ENCODE results near the gene FRA10AC1.
"Not testable (repeated sequence)": the region's sequence is repeated elsewhere in the genome, so short reads cannot be mapped to it uniquely, and the experiment has no call there.

FRA10AC1 gene

DNA sequence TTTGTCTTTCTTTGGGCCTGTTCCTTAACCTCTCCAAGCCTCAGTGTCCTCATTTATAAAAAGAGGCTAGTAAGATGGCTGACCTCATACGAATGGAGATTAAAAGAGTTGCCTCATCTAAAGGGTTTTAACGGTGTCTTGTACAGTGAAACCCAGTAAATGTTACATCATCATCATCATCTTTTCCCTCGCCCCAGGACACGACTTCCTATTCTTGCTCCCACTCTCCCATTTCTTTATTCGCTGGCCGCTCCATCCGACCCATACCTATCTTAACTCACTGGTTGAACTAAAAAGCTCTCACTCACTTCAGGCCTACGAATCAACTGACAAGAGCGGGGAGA, 554 bp downstream of the FRA10AC1 start:
- peak; percentile 50 for DNase-seq

DNA sequence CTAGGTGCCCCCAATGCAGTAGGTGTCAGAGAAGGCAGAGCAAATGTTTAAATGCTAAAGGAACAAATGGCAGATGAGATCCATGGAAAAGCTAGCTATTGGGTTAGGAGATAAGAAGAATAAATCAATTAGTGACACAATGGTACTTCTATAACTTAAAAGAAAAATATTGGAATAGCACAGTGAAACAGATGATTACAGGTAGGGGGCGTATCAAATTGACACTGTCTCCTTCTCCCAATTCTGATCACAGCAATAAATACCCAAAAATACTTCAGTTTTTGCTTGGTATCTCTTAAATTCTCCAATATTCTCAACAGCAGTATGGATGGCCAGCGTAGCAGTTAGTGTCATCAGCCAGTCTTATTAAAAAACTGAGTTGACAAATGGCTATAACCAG, 5.2 kb downstream of the FRA10AC1 start:
- DNase-seq: no peak

DNA sequence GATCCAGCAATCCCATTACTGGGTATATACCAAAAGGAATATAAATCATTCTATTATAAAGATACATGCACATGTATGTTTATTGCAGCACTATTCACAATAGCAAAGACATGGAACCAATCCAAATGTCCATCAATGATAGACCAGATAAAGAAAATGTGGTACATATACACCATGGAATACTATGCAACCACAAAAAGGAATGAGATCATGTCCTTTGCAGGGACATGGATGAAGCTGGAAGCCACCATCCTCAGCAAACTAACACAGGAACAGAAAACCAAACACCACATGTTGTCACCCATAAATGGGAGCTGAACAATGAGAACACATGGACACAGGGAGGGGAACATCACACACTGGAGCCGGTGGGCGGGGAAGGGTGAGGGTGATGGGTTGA, 5.8 kb downstream of the FRA10AC1 start:
- DNase-seq: not testable (repeated sequence)

DNA sequence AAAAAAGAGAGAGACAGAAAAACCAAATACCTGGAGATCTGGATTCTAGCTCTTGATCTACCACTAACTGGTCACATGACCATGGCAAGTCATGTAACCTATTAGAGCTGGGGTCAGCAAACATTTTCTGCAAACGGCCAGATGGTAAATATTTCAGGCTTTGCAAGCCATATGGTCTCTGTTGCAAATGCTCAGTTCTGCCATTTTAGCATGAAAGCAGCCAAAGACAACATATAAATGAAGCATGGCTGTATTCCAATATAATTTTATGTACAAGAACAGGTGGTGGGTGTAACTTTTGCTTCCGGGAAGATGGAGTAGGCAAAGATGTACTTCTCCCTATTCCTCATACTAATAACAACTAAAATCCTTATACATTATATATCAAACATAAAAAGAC, 6.7 kb downstream of the FRA10AC1 start:
- no peak for DNase-seq

DNA sequence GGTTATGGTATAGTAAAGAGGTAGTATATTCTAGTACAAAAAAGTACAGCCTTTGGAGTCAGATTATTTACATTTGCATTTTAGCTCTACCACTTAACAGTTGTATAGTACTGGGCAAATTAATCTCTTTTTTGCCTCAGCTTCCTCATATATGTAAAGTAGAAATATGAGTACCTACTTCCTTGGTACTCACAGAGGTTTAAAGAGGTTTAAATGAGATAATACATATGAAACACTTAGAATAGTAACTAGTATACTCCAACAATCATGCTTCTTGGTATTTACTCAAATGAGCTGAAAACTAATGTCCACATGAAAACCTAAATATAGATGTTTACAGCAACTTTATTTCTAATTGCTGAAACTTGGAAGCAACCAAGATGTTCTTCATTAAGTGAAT, 14.7 kb downstream of the FRA10AC1 start:
- no peak for DNase-seq

DNA sequence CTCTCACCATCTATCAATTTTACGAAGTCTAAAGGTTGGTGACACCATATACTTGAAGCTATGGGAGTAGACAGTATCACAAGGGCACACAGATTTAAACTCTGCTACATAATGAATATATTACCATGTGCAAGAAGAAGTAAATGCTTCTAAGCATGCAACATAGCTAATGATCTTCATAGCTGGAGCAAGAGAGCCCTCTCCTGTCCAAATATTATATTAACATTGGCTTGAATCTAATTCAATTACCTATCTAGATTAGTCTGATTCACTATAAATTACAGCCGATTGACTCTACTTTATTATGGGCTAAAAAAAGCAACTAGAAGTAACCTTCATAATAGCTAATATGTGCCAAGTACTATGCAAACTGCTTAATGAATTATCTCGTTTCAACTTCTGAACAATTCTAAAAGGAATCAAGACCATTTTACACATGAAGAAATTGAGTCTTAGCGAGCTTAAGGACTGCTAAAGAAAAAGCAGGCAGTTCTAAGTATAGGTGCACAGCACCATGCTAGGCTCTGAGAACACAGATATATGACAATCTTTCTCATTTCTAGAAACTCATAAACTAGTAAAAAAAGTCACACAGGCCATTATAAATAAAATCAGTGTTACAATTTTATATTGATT, 21.9 kb downstream of the FRA10AC1 start:
- DNase-seq: no peak

DNA sequence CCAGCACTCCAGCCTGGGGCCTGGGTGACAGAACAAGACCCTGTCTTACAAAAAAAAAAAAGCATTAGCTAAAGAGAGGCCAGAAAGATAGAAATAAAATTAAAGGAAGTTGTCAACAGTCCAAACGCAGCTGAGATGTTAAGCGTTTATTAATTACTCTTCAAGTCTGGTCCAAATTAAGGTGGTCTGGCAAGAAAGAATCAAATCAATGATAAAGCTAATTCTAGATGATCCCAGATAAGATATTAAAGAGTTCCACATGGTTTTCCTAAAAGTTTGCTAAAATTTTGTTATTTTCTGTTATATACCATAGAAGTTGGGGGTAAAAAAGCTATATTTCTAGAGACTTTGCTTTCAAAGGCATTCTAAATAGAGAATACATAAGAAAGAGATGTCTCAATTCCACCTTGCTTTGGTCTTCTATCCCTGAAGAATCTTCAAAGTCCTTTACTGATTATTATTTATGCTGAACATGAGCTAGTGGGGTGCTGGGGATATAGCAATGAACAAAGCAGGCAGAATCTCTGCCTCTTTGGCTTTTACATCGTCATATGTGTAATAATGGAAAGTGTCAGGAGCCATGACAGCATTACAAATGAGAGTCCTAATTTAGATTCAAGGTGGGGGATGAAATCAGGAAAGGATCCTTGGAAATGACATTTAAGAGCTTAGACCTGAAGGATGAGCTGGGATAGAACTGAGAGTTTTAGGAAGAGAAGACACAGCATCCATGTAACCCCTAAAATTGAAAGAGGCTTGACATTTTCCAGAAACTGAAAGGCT, 23.4 kb downstream of the FRA10AC1 start:
- DNase-seq: no peak

DNA sequence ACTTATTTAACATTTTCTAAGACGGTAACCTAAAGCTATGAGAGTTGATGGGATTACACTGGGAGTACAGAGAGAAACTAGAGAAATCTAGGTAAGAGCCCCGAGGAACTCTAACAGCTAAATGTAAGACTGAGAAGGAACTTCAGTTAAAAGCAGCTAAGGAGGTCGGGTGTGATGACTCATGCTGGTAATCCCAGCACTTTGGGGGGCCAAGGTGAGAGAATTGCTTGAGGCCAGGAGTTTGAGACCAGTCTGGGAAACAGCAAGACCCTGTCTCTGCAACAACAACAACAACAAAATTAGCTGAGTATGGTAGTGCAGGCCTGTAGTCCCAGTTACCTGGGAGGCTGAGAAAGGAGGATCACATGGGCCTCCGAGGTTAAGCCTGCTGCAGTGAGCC, 24.0 kb downstream of the FRA10AC1 start:
- DNase-seq: no peak

DNA sequence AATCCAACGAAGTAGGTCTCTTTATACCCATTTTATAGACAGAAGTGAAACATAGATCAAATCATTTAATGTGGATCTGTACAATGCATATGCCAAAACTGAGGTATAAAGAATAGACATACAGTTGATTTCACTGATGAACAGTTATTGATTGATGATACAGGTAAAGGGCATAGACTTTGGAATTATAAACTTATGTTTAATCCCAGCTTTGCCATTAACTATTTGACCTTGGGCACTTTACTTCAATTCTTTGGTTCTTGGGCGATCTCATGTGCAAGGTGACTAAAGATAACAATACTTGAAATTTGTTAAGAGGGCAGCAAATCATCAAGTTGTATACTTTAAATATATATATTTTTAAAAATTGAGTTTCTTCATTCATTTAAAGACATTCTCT, 28.6 kb downstream of the FRA10AC1 start:
- DNase-seq: no peak

DNA sequence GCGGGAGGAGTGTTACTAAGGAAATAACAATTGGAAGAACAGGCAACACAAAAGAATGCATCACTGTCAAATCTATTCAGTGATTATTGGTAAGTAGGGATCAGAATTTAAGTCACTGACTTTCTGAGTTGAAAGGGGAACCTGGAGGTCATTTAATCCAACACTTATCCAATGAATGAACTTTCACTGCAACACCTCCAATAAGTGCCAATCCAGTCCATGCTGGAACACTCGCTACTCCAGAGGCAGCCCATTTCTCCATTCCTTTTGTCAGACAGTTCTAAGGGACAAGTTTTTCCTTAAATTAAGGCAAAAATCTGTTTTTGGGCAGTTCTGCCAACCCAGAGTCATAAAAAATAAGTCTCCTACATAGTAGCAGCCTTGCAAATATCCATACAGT, 29.5 kb downstream of the FRA10AC1 start:
- DNase-seq: no peak

DNA sequence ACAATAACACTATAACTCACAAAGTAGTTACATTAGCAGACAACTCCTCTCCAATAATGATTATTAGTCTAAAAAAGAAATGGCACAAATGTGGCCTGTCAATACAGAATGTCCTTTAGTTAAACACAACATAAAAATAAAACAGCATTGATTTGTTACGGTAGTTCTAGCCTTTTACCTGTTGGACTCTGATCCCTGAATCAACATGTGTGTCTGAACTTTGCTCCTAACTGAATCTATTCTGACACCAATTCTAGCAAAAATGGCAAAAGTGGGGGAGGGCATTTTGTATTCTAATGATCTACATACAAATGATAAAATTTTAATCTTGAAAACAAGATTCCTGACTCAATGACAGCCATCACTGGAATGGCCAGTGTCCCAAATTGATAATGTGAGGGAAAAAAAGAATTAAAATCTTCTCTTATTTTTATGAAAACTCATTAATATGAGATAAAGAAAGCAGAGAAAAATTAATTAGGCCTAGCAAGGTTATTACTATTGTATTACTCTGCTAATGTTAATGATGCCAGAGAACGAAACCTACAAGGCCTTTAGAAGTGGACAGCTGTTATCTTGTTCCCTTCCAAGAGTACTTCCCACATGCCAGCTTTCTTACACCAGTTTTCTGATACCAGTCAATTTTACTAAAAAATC, 30.2 kb downstream of the FRA10AC1 start:
- no peak for DNase-seq

DNA sequence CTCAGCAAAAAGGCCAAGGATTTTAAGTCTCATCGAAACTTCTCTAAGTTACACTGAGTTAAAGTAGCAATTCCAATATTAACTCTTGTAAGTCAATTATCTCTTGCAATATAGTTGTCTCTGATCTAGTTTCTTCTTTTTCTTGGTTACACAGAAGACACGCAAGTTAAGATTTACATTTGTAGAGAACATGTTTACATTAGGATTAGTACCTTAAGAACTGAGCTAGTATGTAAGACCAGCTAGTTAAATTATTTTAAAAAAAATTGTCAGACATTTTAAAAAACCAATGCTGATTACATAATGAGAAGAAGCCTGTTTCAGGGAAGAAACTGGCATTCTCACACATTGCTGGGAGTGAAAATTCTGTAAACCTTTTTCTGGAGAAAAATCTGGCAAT, 31.4 kb downstream of the FRA10AC1 start:
- no peak for DNase-seq

DNA sequence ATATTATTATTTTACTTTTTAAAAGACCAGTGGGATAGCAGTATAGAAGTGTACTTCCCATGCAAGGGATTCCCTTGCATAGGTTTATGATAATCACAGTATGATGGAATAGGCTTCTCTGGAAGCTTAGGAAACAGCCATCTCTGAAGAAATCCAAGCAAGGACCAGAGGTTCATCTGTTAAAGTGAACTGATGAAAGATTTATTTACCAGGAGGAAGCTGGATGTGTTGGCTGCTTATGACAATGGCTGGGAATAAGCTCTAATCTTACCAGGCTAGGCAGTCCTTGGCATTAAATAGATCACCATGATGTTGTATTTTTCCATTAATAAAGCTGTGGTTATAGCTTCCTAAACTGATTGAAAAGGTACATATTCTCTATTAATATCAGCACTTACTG, 32.0 kb downstream of the FRA10AC1 start:
- no peak for DNase-seq

DNA sequence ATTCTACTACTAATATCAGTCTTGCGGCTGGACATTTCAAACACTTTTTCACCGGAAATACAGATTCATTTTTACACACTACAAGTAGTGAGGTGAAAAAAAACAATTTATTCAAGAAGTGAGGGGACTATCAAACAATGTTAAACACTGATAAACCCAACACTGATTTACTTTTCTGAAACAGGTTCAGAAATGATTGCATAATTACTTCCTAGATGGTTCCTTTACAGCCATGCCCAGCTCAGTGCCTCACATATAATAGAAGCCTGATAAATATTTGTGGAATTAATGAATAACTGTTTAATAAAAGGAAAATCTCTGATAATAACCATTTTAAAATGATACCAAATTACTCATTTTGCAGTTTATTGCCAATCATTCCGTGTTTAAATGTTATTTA, 34.6 kb downstream of the FRA10AC1 start:
- DNase-seq: no peak

DNA sequence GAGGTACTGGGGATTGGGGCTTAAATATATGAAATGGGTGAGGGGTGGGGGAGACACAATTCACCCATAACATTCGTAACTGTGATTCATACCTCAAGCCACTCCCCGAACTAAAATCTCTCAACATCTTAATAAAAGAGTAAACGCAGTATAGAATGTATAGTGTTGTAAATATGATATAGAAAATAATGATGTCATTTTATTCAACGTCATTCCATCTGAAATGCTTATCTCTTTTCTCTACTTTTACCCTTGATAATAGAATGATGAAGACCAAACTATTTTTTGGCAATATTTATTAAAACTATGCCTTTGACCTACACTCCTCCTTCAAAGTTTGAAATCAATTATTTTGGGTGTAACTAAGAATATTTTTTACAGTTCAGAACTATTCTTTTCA, 36.4 kb downstream of the FRA10AC1 start:
- DNase-seq: no peak

DNA sequence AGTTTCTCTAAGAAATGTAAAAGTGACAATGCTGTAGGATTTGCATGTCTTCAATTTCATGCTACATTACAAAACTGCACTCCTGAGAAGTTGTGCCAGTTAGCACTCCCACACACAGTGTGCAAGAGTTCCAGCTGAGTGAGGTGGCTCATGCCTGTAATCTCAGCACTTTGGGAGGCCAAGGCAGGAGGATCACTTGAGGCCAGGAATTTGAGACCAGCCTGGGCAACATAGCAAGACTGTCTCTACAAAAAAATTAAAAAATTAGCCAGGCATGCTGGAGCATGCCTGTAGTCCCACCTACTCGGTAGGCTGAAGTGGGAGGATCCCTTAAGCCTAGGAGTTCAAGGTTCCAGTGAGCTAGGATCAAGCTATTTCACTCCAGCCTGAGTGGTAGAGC, 44.6 kb downstream of the FRA10AC1 start:
- no peak for DNase-seq

DNA sequence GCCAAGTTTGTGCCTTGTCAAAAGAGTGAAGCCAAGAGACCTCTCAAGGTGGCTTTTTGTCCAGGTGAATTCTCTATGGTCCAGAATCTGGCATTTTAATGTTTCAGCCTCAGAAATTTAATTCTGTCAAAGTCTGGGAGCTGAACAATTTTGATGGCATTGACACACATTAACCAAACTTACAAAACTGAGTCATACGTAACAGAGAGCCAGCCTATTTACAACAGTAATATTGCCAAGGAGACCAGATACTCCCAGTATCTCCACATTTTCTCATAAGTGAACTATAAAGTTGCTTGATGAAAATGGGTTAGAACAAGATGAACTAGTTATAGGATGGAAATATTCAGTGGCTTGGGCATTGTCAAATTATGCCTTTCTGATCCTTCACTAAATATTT, 46.2 kb downstream of the FRA10AC1 start:
- DNase-seq: no peak

DNA sequence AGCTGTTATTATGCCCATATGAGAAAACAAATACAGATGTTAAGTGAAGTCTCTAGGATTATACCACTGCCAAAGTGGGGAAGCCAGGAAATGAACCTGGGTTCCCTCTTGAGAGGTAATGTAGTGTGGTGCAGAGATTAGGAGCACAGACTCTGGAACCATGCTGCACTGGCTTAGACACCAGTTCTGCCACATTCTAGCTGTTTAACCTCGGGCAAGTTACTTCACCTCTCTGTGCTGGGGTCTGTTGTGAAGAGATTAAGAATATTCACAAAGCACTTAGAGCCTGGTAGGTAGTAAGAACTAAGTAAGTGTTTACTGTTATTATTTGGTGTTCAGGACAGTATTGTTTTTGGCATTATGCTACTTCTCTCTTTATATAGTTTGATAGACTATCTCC, 48.2 kb downstream of the FRA10AC1 start:
- no peak for DNase-seq

DNA sequence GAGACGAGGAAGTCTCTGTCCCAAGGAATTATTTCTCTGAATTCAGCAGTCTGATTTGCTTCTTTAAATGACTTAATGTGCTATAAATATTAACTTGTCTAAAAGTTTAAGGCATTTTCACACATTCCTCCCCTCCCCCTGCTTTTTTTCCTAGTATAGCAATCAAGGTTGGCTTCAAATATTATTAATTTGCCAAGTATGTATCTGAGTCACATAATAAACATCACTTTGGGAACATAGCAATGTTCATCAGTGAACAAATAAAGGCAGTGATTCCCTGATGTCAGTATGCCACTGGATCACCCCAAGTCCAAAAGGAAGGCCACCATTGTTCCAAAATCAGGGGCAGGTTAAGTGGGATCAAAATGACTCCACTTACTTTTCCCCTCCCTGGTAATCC, 49.5 kb downstream of the FRA10AC1 start:
- DNase-seq: no peak

DNA sequence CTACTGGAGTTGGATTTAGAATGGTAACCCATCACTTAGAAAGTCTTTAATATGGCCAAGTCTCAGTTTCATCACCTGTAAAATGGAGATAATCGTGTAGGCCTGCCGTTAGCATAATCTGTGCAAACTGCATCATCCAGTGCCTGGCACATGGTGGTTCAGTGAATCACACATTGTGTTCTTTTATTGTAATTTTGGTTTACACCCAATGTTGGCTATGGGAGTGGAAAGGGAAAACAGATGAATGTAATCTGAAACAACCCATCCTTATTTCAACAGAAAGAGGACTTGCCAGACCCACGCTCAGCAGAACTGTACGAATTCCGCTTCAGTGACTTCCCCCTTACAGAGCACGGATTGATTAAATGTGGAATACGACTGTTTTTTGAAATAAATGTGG, 62.6 kb downstream of the FRA10AC1 start:
- DNase-seq: no peak

DNA sequence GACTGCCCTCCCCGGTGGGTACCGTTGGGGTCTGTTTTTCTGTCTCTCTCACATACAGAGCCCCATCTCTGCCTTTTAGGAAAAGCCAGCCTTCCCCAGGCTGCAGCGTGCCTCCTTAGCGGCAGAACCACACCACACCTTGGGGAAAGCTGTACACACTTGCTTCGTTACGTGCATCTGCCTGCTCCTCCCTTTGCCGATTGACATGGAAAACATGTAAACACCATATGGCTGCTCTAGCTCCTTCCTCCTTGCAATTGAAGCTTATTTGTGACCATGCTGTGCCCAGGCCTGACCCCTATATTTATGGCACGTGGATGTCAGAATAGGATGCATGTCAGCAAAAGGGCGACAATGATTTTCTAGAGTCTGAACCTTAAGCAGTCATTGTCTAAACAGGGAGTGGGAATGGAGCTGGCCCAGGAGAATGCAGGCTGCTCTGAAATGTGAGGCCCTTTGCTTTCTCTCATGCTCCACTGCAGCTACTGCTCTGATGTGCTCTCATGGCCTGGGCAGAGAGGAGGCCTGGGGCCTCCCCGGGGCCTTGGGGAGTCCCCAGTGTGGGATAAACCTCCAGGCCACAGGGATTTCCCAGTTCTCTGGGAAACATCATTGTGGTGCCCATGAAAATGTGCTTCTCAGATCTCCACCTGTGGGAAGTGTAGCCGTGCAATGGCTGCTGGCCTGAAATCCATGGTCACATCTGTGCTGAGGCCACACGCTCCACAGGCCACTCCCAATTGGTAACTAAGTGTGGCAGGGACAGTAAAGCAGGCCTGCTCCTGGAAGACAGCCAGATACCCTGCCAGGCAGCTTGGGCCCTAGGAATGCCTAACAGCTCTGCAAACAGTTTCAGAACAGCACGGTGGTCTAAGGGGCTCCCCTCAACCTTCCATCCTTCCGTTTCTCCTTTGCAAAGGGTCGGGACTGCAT, 71.5 kb downstream of the FRA10AC1 start:
- no peak for DNase-seq

DNA sequence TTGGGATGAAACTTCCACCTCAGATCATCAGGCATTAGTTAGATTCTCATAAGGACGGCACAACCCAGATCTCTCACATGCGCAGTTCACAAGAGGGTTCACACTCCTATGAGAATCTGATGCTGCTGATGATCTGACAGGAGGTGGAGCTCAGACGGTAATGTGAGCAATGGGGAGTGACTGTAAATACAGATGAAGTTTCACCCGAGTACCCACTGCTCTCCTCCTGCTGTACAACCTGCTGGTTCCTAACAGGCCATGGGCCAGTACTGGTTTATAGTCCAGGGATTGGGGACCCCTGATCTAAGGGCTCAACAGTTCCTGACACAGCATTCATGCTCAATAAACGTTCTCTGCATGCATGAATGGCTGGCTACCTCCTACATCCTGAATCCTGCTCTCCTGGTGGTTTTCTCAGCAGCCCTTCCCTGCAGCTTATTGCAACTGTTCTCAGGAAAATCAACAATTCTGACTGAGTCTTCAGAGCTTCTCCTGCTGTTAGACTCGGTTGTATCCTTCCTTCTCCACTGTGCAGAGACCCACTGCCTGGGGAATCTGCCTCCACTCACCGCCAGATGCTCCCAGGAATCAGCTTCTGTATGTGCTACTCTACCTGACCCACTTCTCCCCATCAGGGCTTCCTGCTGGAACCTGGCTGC, 72.6 kb downstream of the FRA10AC1 start:
- no peak for DNase-seq

DNA sequence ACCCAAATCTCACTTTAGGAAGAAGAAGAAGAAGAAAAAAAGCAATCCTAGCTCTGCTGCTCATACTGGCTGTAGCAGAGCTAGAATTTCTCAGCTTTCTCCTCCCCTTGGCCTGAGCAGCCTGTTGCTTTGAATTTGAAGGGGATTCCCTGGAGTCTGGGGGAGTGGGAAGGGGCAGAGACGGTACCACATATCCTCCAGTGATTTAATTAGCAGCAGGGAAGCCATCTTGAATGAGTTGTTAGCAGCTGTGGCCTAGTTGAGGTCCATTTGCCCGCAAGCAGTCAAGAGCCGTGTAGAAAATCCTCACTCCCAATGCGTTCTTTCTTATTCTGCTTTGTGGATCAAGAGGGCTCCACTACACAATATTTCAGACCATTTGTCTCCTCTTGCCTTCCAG, 73.5 kb downstream of the FRA10AC1 start:
- DNase-seq: no peak

Measured in right forelimb (tissue), 1 donor.